HG02610 (cell line): ENCODE measurements around the gene MSI1.

Experiments used
- ATAC-seq: cut with Tn5 transposase; IDR thresholded peaks from one replicate; pipeline ENCODE4 v1.9.1; 2021; ENCODE audit warnings: mild to moderate bottlenecking, moderate library complexity; ENCODE audit not compliant: unreplicated experiment

Gene MSI1

GRCh38 chr12:120368789-120369602, at the start of gene MSI1:
Gene MSI1 (minus strand): TSS chr12:120369164. CDS start chr12:120369091, 73 bp downstream.
- no peak for ATAC-seq

- no peak for ATAC-seq
Measured at GRCh38 chr12:120417917-120418580, 49.1 kb upstream of the MSI1 start.

GRCh38 chr12:120416490-120417216, 47.7 kb upstream of the MSI1 start:
- ATAC-seq = no peak

GRCh38 chr12:120413901-120414695, 45.1 kb upstream of the MSI1 start:
- ATAC-seq = no peak

GRCh38 chr12:120412421-120412820, 43.5 kb upstream of the MSI1 start:
- no peak for ATAC-seq

- ATAC-seq = no peak
Measured at GRCh38 chr12:120408771-120409170, 39.8 kb upstream of the MSI1 start.

- ATAC-seq = no peak
Measured at GRCh38 chr12:120406553-120406952, 37.6 kb upstream of the MSI1 start.

GRCh38 chr12:120406069-120406468, 37.1 kb upstream of the MSI1 start:
- no peak for ATAC-seq

GRCh38 chr12:120404271-120404670, 35.3 kb upstream of the MSI1 start:
- no peak for ATAC-seq

- no peak for ATAC-seq
Measured at GRCh38 chr12:120403869-120404268, 34.9 kb upstream of the MSI1 start.

- no peak for ATAC-seq
Measured at GRCh38 chr12:120402217-120402616, 33.3 kb upstream of the MSI1 start.

GRCh38 chr12:120399531-120399930, 30.6 kb upstream of the MSI1 start:
- ATAC-seq = no peak

GRCh38 chr12:120397824-120398540, 29.0 kb upstream of the MSI1 start:
- no peak for ATAC-seq

GRCh38 chr12:120394483-120395367, 25.8 kb upstream of the MSI1 start:
- ATAC-seq = no peak

- ATAC-seq = no peak
Measured at GRCh38 chr12:120390540-120391120, 21.7 kb upstream of the MSI1 start.

GRCh38 chr12:120388691-120389481, 19.9 kb upstream of the MSI1 start:
- no peak for ATAC-seq

GRCh38 chr12:120381752-120382419, 12.9 kb upstream of the MSI1 start:
- no peak for ATAC-seq

GRCh38 chr12:120378036-120378435, 9.1 kb upstream of the MSI1 start:
- ATAC-seq = no peak
